ENCODE data around the gene ATP9A.
"Not testable (repeated sequence)": the region's sequence is repeated elsewhere in the genome, so short reads cannot be mapped to it uniquely, and the experiment has no call there.

ATP9A gene

GRCh38 chr20:51703400-51704287 lies 64.5 kb downstream of the ATP9A start:
- Mint-ChIP-seq H3K4me3 (no peak overlapping the region), H3K9me3 (no peaks in the 10 kb centered on the region), H3K27ac (no peak overlapping the region), H3K27me3 (peaks cover 19% of the 10 kb centered on the region), H3K4me1 (no peaks in the 10 kb centered on the region)
- ATAC-seq: no peak
- DNase-seq: no peak

GRCh38 chr20:51702556-51702955 lies 65.6 kb downstream of the ATP9A start:
- Mint-ChIP-seq H3K27ac (no peak overlapping the region), H3K4me3 (no peak overlapping the region), H3K9me3 (no peaks in the 10 kb centered on the region), H3K27me3 (peaks cover 29% of the 10 kb centered on the region), H3K4me1 (peaks cover under 1% of the 10 kb centered on the region)
- DNase-seq (no peak), ATAC-seq (no peak)

- no peaks in the 10 kb centered on the region for H3K9me3 Mint-ChIP-seq
- DNase-seq (peak in 1 of 2 donors; percentile 5), ATAC-seq (no peak)
- H3K4me3 Mint-ChIP-seq: no peak overlapping the region
- H3K27ac Mint-ChIP-seq: no peak overlapping the region
- peaks cover 16% of the 10 kb centered on the region for H3K4me1 Mint-ChIP-seq
- H3K27me3 Mint-ChIP-seq: peaks cover 36% of the 10 kb centered on the region
These were observed 67.3 kb downstream of the ATP9A start for GRCh38 chr20:51700809-51701285.

DNA sequence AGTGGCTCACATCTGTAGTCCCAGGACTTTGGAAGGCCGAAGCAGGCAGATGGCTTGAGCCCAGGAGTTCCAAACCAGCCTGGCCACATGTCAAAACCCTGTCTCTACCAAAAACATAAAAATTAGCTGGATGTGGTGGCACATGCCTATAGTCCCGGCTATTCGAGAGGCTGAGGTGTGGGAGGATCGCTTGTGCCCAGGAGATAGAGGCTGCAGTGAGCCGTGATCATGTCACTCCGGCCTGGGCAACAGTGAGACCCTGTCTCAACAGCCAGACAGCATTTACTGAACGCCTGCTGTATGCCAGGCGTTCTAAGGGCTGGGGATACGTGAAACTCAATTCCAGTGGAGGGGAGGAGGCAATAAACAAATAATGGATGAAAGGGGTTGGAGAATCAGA lies 69.9 kb downstream of the ATP9A start:
- peaks cover 22% of the 10 kb centered on the region for H3K4me1 Mint-ChIP-seq
- H3K9me3 Mint-ChIP-seq: no peaks in the 10 kb centered on the region
- no peak overlapping the region for H3K27ac Mint-ChIP-seq
- no peak overlapping the region for H3K4me3 Mint-ChIP-seq
- no peak for ATAC-seq
- no peak for DNase-seq
- peaks cover 46% of the 10 kb centered on the region for H3K27me3 Mint-ChIP-seq

DNA sequence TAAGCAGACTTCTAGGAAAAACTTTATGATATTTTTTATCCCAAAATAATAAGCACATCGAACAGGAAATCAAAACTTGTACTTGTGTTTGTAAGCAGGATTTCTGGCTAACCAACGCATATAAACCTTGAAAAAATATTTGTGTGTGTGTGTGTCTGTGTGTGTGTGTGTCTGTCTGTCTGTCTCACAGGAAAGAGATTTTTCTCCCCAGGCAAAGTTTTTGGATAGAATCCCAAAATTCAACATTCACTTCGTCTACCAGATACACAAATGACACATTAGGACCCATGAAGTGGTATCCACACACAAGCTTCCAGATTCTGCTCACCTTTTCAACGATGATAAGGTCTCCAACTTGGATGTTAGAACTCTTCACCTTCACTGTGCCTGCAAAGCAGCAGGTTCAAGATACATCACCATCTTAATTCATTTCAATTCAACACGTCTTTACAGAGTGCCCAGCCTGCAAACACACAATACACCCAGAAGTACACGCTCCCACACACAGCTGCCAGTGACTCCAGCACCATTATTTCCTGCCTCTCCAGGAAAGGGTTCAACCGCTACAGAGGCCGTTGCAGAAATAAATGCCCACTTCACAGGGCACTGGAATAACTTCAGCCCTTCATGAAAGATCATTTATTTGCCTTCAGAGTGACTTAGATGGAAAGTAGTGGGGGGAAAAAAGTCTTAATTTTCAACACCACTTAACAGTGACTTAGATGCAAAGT lies 70.9 kb downstream of the ATP9A start:
- H3K27ac Mint-ChIP-seq: no peak overlapping the region
- no peaks in the 10 kb centered on the region for H3K9me3 Mint-ChIP-seq
- peaks cover 22% of the 10 kb centered on the region for H3K4me1 Mint-ChIP-seq
- no peak for DNase-seq
- ATAC-seq: no peak
- H3K4me3 Mint-ChIP-seq: no peak overlapping the region
- peaks cover 53% of the 10 kb centered on the region for H3K27me3 Mint-ChIP-seq

GRCh38 chr20:51696304-51697071 lies 71.7 kb downstream of the ATP9A start:
- H3K4me3 Mint-ChIP-seq: peak overlapping the region in 1 of 2 donors; percentile 61
- peak overlapping the region in 1 of 2 donors; percentile 65 for H3K27ac Mint-ChIP-seq
- ATAC-seq: no peak
- no peaks in the 10 kb centered on the region for H3K9me3 Mint-ChIP-seq
- H3K4me1 Mint-ChIP-seq: peaks cover 22% of the 10 kb centered on the region
- H3K27me3 Mint-ChIP-seq: peaks cover 53% of the 10 kb centered on the region
- DNase-seq: no peak

- peak overlapping the region; percentile 34 to 65 for H3K27ac Mint-ChIP-seq
These were observed 72.5 kb downstream of the ATP9A start for GRCh38 chr20:51695574-51696303.

DNA sequence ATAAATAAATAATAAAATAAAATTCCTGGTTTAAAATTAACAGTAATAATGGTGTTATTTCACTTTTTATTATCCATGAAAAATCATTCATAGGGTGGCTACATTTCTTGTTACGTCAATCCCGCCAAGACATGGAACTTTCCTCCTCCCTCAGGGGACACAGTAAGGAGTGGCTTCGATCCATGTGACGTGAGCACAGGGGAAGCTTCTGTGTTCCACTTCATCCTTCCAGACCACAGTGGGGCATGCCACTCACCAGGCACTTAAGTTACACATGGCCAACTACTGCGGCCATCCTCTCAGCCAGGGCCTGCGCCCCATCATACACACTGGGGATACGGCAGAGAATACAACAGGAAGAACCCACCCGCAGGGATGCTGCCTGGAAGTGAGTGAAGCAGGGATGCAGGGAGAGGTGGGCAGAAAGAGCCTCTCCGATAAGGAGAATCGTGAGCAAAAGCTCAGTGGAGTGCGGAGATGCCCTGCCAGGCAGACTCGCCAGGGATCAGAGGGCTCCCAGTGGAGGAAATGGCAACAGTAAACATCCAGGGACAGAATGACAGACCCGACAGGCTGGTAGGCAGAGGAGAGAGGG lies 75.3 kb downstream of the ATP9A start:
- H3K4me1 Mint-ChIP-seq: peaks cover 22% of the 10 kb centered on the region
- DNase-seq (no peak), ATAC-seq (no peak)
- no peak overlapping the region for H3K4me3 Mint-ChIP-seq
- H3K27me3 Mint-ChIP-seq: peaks cover 46% of the 10 kb centered on the region
- H3K27ac Mint-ChIP-seq: no peak overlapping the region
- H3K9me3 Mint-ChIP-seq: no peaks in the 10 kb centered on the region

More at GRCh38 chr20:51695574-51696303, 72.5 kb downstream of the ATP9A start:
- ATAC-seq (peak; percentile 67), DNase-seq (no peak)
- Mint-ChIP-seq H3K4me1 (peaks cover 22% of the 10 kb centered on the region), H3K4me3 (peak overlapping the region in 1 of 2 donors; percentile 61), H3K27me3 (peaks cover 53% of the 10 kb centered on the region), H3K9me3 (no peaks in the 10 kb centered on the region)

- Mint-ChIP-seq H3K27ac (no peak overlapping the region), H3K27me3 (peaks cover 35% of the 10 kb centered on the region), H3K4me1 (peaks cover 14% of the 10 kb centered on the region), H3K4me3 (no peak overlapping the region), H3K9me3 (no peaks in the 10 kb centered on the region)
- ATAC-seq: no peak
- no peak for DNase-seq
These were observed 76.5 kb downstream of the ATP9A start for GRCh38 chr20:51691703-51692102.

GRCh38 chr20:51688600-51689244 lies 79.5 kb downstream of the ATP9A start:
- no peak for DNase-seq
- Mint-ChIP-seq H3K4me1 (no peaks in the 10 kb centered on the region), H3K4me3 (no peak overlapping the region), H3K9me3 (no peaks in the 10 kb centered on the region), H3K27me3 (peaks cover 12% of the 10 kb centered on the region), H3K27ac (no peak overlapping the region)
- no peak for ATAC-seq

DNA sequence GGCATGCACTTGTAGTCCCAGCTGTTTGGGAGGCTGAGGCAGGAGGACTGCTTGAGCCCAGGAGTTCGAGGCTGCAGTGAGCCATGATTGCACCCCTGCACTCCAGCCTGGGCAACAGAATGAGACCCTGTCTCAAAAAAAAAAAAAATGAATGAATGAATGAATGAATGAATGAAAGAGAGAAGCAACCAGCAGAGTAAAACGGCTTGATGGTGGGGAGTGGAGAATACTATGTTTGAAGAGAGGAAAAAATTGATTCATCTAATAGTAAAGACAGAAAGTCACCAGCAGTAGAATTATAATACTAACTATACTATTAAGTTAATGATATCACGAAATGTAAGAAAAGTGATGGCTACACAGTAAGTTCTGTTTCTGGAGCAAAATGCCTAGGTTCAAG lies 80.6 kb downstream of the ATP9A start:
- Mint-ChIP-seq H3K27me3 (peaks cover 1% of the 10 kb centered on the region), H3K9me3 (no peaks in the 10 kb centered on the region), H3K27ac (no peak overlapping the region), H3K4me1 (no peaks in the 10 kb centered on the region), H3K4me3 (no peak overlapping the region)
- ATAC-seq (no peak), DNase-seq (no peak)

GRCh38 chr20:51687108-51687507 lies 81.1 kb downstream of the ATP9A start:
- no peak for DNase-seq
- ATAC-seq: no peak
- Mint-ChIP-seq H3K27me3 (no peaks in the 10 kb centered on the region), H3K4me1 (no peaks in the 10 kb centered on the region), H3K27ac (no peak overlapping the region), H3K9me3 (no peaks in the 10 kb centered on the region), H3K4me3 (no peak overlapping the region)

DNA sequence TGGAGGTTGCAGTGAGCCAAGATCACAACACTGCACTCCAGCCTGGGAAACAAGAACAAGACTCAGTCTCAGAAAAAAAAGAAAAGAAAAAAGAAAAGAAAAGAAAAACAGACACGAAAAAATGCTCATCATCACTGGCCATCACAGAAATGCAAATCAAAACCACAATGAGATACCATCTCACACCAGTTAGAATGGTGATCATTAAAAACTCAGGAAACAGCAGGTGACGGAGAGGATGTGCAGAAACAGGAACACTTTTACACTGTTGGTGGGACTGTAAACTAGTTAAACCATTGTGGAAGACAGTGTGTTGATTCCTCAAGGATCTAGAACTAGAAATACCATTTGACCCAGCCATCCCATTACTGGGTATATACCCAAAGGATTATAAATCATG lies 82.7 kb downstream of the ATP9A start:
- not testable (repeated sequence) for H3K4me1 Mint-ChIP-seq, ATAC-seq, H3K27ac Mint-ChIP-seq, H3K27me3 Mint-ChIP-seq, H3K4me3 Mint-ChIP-seq, H3K9me3 Mint-ChIP-seq, DNase-seq

DNA sequence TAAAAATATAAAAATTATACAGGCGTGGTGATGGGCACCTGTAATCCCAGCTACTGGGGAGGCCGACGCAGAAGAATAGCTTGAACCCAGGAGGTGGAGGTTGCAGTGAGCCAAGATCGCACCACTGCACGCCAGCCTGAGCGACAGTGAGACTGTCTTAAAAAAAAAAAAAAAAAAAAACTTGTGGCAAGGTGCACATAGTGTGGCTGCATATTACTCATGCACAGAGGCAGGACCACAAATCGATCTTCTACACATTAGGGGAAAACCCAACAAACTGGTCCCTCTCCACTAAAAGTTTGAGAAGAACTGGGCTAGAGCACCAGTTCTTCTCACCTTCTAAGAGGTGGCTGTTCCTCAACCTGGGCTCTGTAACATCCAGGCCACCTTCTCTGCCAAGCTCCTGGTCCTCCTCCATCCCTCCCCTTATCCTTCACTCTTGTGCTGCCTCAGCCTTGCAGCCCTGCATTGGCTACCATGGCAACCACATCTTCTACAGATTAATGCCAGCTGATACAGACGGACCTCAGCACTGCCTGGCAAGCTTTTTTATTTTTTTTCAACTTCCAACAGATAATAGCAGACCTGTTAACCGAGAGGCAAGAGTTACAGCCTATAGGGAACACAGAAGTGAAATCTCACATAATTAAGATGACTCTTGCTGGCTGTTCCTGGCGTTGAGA lies 88.0 kb downstream of the ATP9A start:
- Mint-ChIP-seq H3K27me3 (peaks cover 6% of the 10 kb centered on the region), H3K9me3 (no peaks in the 10 kb centered on the region), H3K27ac (no peak overlapping the region), H3K4me3 (no peak overlapping the region), H3K4me1 (no peaks in the 10 kb centered on the region)
- DNase-seq (no peak), ATAC-seq (no peak)
